ENCODE results near the gene C1orf210. TPM values are rescaled to one million over a fixed set of nuclear protein-coding genes. Genes with fewer than 3 reads are reported as not detected.

C1orf210 gene
- polyA plus RNA-seq, 1 experiment: not detected

DNA sequence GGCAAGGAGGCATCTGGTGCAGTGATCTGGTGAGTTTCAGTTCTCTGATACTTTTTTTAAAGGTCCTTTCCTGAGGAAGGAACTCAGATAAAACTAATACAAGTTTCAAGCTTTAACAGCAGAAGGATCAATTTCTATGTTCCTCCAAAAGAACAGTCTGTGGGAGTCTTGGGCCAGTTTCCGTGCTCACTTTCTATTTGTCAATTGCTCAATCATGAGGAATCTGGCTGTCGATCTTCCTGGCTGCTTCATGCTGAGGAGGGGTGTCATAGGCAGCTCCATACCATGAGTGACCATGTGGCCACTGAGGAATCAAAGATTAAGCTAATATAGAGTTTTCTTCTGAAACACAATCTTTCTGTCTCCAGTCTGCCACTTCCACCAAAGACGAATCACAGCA is 27.0 kb downstream of the C1orf210 start:
- ChIA-PET CTCF (no interaction called here), POLR2A (no interaction called here)
- no peak overlapping the region for H3K4me3 ChIP-seq (ENCODE audit: low read depth, low read length)
- TF ChIP-seq, protein P1, sequence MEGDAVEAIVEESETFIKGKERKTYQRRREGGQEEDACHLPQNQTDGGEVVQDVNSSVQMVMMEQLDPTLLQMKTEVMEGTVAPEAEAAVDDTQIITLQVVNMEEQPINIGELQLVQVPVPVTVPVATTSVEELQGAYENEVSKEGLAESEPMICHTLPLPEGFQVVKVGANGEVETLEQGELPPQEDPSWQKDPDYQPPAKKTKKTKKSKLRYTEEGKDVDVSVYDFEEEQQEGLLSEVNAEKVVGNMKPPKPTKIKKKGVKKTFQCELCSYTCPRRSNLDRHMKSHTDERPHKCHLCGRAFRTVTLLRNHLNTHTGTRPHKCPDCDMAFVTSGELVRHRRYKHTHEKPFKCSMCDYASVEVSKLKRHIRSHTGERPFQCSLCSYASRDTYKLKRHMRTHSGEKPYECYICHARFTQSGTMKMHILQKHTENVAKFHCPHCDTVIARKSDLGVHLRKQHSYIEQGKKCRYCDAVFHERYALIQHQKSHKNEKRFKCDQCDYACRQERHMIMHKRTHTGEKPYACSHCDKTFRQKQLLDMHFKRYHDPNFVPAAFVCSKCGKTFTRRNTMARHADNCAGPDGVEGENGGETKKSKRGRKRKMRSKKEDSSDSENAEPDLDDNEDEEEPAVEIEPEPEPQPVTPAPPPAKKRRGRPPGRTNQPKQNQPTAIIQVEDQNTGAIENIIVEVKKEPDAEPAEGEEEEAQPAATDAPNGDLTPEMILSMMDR (IDR thresholded peaks at IDR 0.05; ENCODE audit: low read depth, low read length): no peak
- DNase-seq (ENCODE audit: low read depth, low spot score): no peak
- H3K27ac ChIP-seq (ENCODE audit: low read depth, low read length): no peak overlapping the region
- H3K9me3 ChIP-seq (ENCODE audit: control insufficient read depth, insufficient read depth, low read length): peaks cover 3% of the 10 kb centered on the region; the same call in 1 of the 2 replicates
- peaks cover 7% of the 10 kb centered on the region for H3K27me3 ChIP-seq (ENCODE audit: control insufficient read depth, insufficient read depth, low read length)

DNA sequence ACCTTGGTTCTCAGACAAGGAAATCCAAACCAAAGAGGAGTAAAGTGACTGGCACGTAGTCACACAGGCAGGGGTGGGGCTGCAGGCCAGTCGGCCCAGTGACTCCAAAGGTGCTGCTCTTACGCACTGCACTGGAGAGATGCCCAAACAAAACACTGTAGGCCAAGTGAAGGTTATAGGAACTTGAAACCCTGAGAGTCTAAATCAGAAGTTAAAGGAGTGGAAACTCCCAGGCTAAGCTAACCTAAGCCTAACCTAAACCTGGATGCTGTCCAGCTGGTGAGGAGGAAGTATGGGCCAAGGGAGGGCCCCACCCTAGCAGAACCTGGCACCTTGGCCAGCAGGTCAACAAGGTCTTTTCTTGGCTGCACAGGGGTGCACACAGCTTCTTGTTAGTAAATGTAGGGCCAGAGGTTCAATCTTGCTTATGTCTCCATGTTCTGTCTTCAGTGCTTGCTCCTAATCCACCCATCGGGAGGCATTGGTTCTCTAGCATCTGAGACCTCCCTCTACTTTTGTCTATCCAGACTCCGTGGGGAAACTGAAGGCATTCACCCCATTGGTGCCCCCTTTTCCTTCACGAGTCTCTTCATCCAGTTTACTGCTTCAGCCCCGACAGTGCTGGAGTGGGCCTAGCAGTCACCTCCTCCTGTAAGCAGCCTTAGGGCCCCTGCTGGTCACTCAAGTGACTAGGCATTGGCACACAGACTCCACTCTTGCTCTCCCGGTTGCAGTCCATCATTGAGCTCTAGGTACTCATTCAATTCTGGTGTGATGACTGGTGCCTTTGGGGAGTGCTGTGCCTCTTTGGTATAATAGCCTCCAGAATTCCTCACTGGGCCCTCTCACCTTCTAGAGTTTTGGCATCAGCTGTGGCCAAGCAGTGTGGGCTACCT is 28.5 kb downstream of the C1orf210 start:
- Histone ChIP-seq H3K27me3 (ENCODE audit: control insufficient read depth, insufficient read depth, low read length) (peaks cover 10% of the 10 kb centered on the region), H3K27ac (ENCODE audit: low read depth, low read length) (no peak overlapping the region), H3K4me3 (ENCODE audit: low read depth, low read length) (no peak overlapping the region), H3K9me3 (ENCODE audit: control insufficient read depth, insufficient read depth, low read length) (no peaks in the 10 kb centered on the region; the same call in 1 of the 2 replicates)
- no peak for DNase-seq (ENCODE audit: low read depth, low spot score)
- ChIA-PET CTCF (interaction anchor here (1.7 kb wide), 1 partner anchor 158 kb away, joined by 4 read pairs; no protein-coding TSS in a partner anchor), POLR2A (interaction anchor here (0.6 kb wide), 1 partner anchor 86 kb away, joined by 4 read pairs; no protein-coding TSS in a partner anchor)
- TF ChIP-seq, protein P1 (IDR thresholded peaks at IDR 0.05; ENCODE audit: low read depth, low read length): no peak

DNA sequence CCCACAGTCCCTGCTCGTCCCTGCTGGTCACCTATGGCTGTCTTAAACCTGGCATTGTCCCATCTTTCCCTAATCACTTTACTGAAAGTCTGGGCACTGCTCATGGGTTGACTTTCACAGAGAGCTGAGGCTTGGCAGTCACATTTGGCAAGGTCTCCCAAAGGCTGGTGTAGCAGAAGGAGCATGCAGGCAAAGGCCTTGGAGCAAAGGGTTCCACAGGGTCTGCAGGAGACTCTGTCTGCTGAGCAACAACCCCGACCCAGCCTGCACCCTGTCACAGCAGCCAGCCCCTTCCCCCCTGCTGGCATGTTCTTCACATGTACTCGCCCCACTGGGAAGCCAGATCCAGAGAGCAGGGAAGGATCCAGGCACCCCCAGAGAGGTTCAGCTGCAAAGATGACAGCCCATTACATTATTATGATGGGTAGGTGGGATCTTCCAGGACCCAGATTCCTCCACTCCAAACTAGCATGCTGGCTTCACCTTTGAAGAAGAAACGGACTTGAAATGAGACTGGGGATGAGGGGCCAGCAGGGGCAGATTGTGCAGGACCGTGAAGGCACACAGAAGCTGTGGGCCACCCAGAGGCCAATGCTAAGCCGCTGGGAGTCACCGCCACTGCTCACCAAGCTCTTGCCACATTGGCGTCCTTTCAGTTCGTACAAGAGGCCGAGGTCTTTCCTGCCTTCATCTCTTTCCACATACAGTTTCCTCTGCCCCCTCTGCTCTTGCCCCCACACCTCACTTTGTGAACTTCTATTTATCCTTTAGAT is 29.8 kb downstream of the C1orf210 start:
- DNase-seq (ENCODE audit: low read depth, low spot score): no peak
- CTCF ChIA-PET: interaction anchor here (1.7 kb wide), 1 partner anchor 159 kb away, joined by 4 read pairs; no protein-coding TSS in a partner anchor
- TF ChIP-seq, protein P1 (IDR thresholded peaks at IDR 0.05; ENCODE audit: low read depth, low read length): no peak
- H3K27ac ChIP-seq (ENCODE audit: low read depth, low read length): no peak overlapping the region
- H3K9me3 ChIP-seq (ENCODE audit: control insufficient read depth, insufficient read depth, low read length): no peaks in the 10 kb centered on the region; the same call in 1 of the 2 replicates
- H3K4me3 ChIP-seq (ENCODE audit: low read depth, low read length): no peak overlapping the region
- POLR2A ChIA-PET: no interaction called here
- peaks cover 10% of the 10 kb centered on the region for H3K27me3 ChIP-seq (ENCODE audit: control insufficient read depth, insufficient read depth, low read length)

DNA sequence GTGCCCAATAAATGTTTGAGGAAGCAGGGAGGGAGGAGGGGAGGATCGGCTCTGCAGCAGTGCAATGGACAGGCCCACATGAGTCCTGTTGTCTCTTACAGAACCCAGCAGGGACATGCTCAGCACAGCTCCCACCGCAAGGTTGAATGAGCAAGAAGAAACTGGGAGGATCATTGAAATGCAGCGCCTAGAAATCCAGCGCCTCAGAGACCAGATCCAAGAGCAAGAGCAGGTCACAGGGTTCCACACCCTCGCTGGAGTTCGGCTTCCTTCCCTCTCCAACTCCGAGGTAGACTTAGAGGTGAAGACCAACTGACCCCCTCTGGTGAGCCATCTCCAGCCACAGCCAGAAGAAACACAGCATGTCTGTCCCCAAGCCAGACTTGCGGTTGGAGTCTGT is 31.5 kb downstream of the C1orf210 start:
- no peak for DNase-seq (ENCODE audit: low read depth, low spot score)
- Histone ChIP-seq H3K27ac (ENCODE audit: low read depth, low read length) (no peak overlapping the region), H3K4me3 (ENCODE audit: low read depth, low read length) (no peak overlapping the region), H3K9me3 (ENCODE audit: control insufficient read depth, insufficient read depth, low read length) (no peaks in the 10 kb centered on the region; the same call in 1 of the 2 replicates), H3K27me3 (ENCODE audit: control insufficient read depth, insufficient read depth, low read length) (peaks cover 10% of the 10 kb centered on the region)
- POLR2A ChIA-PET: no interaction called here
- CTCF ChIA-PET: no interaction called here
- TF ChIP-seq, protein P1 (IDR thresholded peaks at IDR 0.05; ENCODE audit: low read depth, low read length): no peak

All from AG04450 (cell line).